ENCODE results near the gene SMYD5.
A peak's percentile ranks its signal among the peaks of the same experiment; 100 is the strongest.

The SMYD5 gene

GRCh38 chr2:73175663-73176204 lies 38.3 kb upstream of the SMYD5 start:
- no peak for DNase-seq (ENCODE audit: low read depth)
- no peak for TF ChIP-seq CTCF (IDR thresholded peaks at IDR 0.05; ENCODE audit: control insufficient read depth, extremely low read depth, insufficient read depth)
- H3K4me3 ChIP-seq (ENCODE audit: low read depth, low read length): no peak overlapping the region

GRCh38 chr2:73176205-73176880 lies 37.7 kb upstream of the SMYD5 start:
- no peak overlapping the region for H3K4me3 ChIP-seq (ENCODE audit: low read depth, low read length)
- no peak for DNase-seq (ENCODE audit: low read depth)
- TF ChIP-seq CTCF (IDR thresholded peaks at IDR 0.05; ENCODE audit: control insufficient read depth, extremely low read depth, insufficient read depth): no peak

- H3K4me3 ChIP-seq (ENCODE audit: low read depth, low read length): peak overlapping the region; percentile 49
- no peak for DNase-seq (ENCODE audit: low read depth)
- peak; percentile 94 for TF ChIP-seq CTCF (IDR thresholded peaks at IDR 0.05; ENCODE audit: control insufficient read depth, extremely low read depth, insufficient read depth)
Observed at GRCh38 chr2:73176881-73177644, 37.0 kb upstream of the SMYD5 start.

GRCh38 chr2:73177645-73178255 lies 36.3 kb upstream of the SMYD5 start:
- no peak for TF ChIP-seq CTCF (IDR thresholded peaks at IDR 0.05; ENCODE audit: control insufficient read depth, extremely low read depth, insufficient read depth)
- no peak for DNase-seq (ENCODE audit: low read depth)
- H3K4me3 ChIP-seq (ENCODE audit: low read depth, low read length): peak overlapping the region; percentile 49

- TF ChIP-seq CTCF (IDR thresholded peaks at IDR 0.05; ENCODE audit: control insufficient read depth, extremely low read depth, insufficient read depth): no peak
- no peak for DNase-seq (ENCODE audit: low read depth)
- H3K4me3 ChIP-seq (ENCODE audit: low read depth, low read length): no peak overlapping the region
Observed at GRCh38 chr2:73185965-73186364, 28.1 kb upstream of the SMYD5 start.

GRCh38 chr2:73187549-73187948 lies 26.5 kb upstream of the SMYD5 start:
- TF ChIP-seq CTCF (IDR thresholded peaks at IDR 0.05; ENCODE audit: control insufficient read depth, extremely low read depth, insufficient read depth): no peak
- DNase-seq (ENCODE audit: low read depth): no peak

More at GRCh38 chr2:73187549-73187948, 26.5 kb upstream of the SMYD5 start:
- H3K4me3 ChIP-seq (ENCODE audit: low read depth, low read length): no peak overlapping the region
